Glutamatergic neuron (in vitro differentiated cells): ENCODE measurements around the gene DNM3. TPM values are rescaled to one million over a fixed set of nuclear protein-coding genes. Genes with fewer than 3 reads are reported as not detected.

ENCODE experiments used
- DNase-seq: peaks from one replicate; pipeline ENCODE4 v3.0.0; 2022
- H3K27ac Mint-ChIP-seq: one replicate; pipeline ENCODE4 v1.8.0; 2020; ENCODE audit warnings: mild to moderate bottlenecking, mixed read lengths, inconsistent platforms; ENCODE audit not compliant: unreplicated experiment
- H3K27me3 Mint-ChIP-seq: one replicate; pipeline ENCODE4 v1.8.0; 2020; ENCODE audit warnings: mild to moderate bottlenecking, moderate library complexity, mixed read lengths, inconsistent platforms; ENCODE audit not compliant: unreplicated experiment
- H3K36me3 Mint-ChIP-seq: one replicate; pipeline ENCODE4 v1.8.0; 2020; ENCODE audit warnings: mild to moderate bottlenecking, mixed read lengths, inconsistent platforms; ENCODE audit not compliant: unreplicated experiment
- H3K4me1 Mint-ChIP-seq: one replicate; pipeline ENCODE4 v1.8.0; 2020; ENCODE audit warnings: mild to moderate bottlenecking, low read depth, mixed read lengths, inconsistent platforms; ENCODE audit not compliant: unreplicated experiment
- H3K4me3 Mint-ChIP-seq: one replicate; pipeline ENCODE4 v1.8.0; 2020; ENCODE audit warnings: mild to moderate bottlenecking, mixed read lengths, inconsistent platforms; ENCODE audit not compliant: unreplicated experiment
- H3K9me3 Mint-ChIP-seq: one replicate; pipeline ENCODE4 v1.8.0; 2020; ENCODE audit warnings: mild to moderate bottlenecking, moderate library complexity, mixed read lengths, inconsistent platforms; ENCODE audit not compliant: unreplicated experiment
- CTCF ChIP-seq: fragments of 200-600 bp; sonication (generic); IDR thresholded peaks from one replicate; pipeline ENCODE4 v1.5.0; 2021; ENCODE audit not compliant: partially characterized antibody, unreplicated experiment
- total RNA-seq: library from RNA; stranded (reverse); fragmentation: NEBNext Ultra II Directional; extraction: Animal tissue kit (Norgen Biotek cat#: 25700); gene quantifications from one replicate; pipeline ENCODE4 v1.2.1, GENCODE V29; 2021; ENCODE audit not compliant: unreplicated experiment

The DNM3 gene
- total RNA-seq, 1 donor from 2014 or later, result 11.4 TPM

- Mint-ChIP-seq H3K27me3 (peaks cover 2% of the 10 kb centered on the region), H3K4me3 (no peak overlapping the region), H3K36me3 (no peaks in the 10 kb centered on the region), H3K4me1 (no peaks in the 10 kb centered on the region), H3K9me3 (no peaks in the 10 kb centered on the region), H3K27ac (no peak overlapping the region)
- peak; percentile 68 for TF ChIP-seq CTCF
- no peak for DNase-seq
Observed at GRCh38 chr1:171801487-171801891, 39.8 kb upstream of the DNM3 start.

GRCh38 chr1:171802207-171802606 is 39.1 kb upstream of the DNM3 start:
- no peak for TF ChIP-seq CTCF
- no peak overlapping the region for H3K27ac Mint-ChIP-seq
- no peak overlapping the region for H3K4me3 Mint-ChIP-seq
- H3K4me1 Mint-ChIP-seq, result no peaks in the 10 kb centered on the region
- H3K36me3 Mint-ChIP-seq, result no peaks in the 10 kb centered on the region
- H3K27me3 Mint-ChIP-seq, result no peaks in the 10 kb centered on the region
- H3K9me3 Mint-ChIP-seq, result no peaks in the 10 kb centered on the region
- DNase-seq, result no peak

GRCh38 chr1:171803045-171803444 is 38.3 kb upstream of the DNM3 start:
- no peak for DNase-seq
- H3K27ac Mint-ChIP-seq, result no peak overlapping the region
- no peaks in the 10 kb centered on the region for H3K9me3 Mint-ChIP-seq
- no peak overlapping the region for H3K4me3 Mint-ChIP-seq
- no peak for TF ChIP-seq CTCF
- H3K4me1 Mint-ChIP-seq, result no peaks in the 10 kb centered on the region
- H3K36me3 Mint-ChIP-seq, result no peaks in the 10 kb centered on the region
- H3K27me3 Mint-ChIP-seq, result no peaks in the 10 kb centered on the region

- H3K4me1 Mint-ChIP-seq, result no peaks in the 10 kb centered on the region
- H3K4me3 Mint-ChIP-seq, result no peak overlapping the region
- H3K27me3 Mint-ChIP-seq, result no peaks in the 10 kb centered on the region
- no peak for TF ChIP-seq CTCF
- H3K9me3 Mint-ChIP-seq, result no peaks in the 10 kb centered on the region
- DNase-seq, result no peak
- H3K27ac Mint-ChIP-seq, result no peak overlapping the region
- no peaks in the 10 kb centered on the region for H3K36me3 Mint-ChIP-seq
Observed at GRCh38 chr1:171803461-171804022, 37.8 kb upstream of the DNM3 start.

GRCh38 chr1:171805395-171806115 is 35.7 kb upstream of the DNM3 start:
- Mint-ChIP-seq H3K27ac (no peak overlapping the region), H3K36me3 (no peaks in the 10 kb centered on the region), H3K27me3 (no peaks in the 10 kb centered on the region), H3K9me3 (no peaks in the 10 kb centered on the region), H3K4me3 (no peak overlapping the region), H3K4me1 (no peaks in the 10 kb centered on the region)
- DNase-seq, result no peak
- TF ChIP-seq CTCF, result no peak
